Pulmonary artery endothelial cell (primary cell): ENCODE results near the gene ZNF222. TPM values are rescaled to one million over a fixed set of nuclear protein-coding genes. Genes with fewer than 3 reads are reported as not detected.
A peak's percentile ranks its signal among the peaks of the same experiment; 100 is the strongest.

Experiments
- DNase-seq: peaks from one replicate; pipeline ENCODE4 v3.0.0-alpha.2; 2011; ENCODE audit warnings: low read depth, low spot score
- total RNA-seq: library from RNA; depleted of rRNA; stranded (reverse); fragments of >200 nt; gene quantifications from 2 replicates; pipeline ENCODE4 v1.2.3, GENCODE V29; 2014

Gene ZNF222
- 4.7 and 6.7 TPM in 2 replicates for total RNA-seq

- peak; percentile 58 for DNase-seq
These were observed at the start of gene ZNF222 for GRCh38 chr19:44025217-44025936. ZNF222 (plus strand) TSS chr19:44025379; CDS start chr19:44025437, 58 bp downstream.

GRCh38 chr19:43976732-43977131 is 48.4 kb upstream of the ZNF222 start:
- DNase-seq, result no peak

- no peak for DNase-seq
These were observed 41.7 kb upstream of the ZNF222 start for GRCh38 chr19:43983544-43983911.

GRCh38 chr19:43983912-43984686 is 41.1 kb upstream of the ZNF222 start, which contains the start of gene ZNF155:
ZNF155 (plus strand) TSS chr19:43984188; CDS start chr19:43988544, 4,356 bp downstream.
- DNase-seq, result peak; percentile 87

GRCh38 chr19:43984687-43985000 is 40.5 kb upstream of the ZNF222 start:
- no peak for DNase-seq

GRCh38 chr19:43997631-43998290 is 27.4 kb upstream of the ZNF222 start:
- no peak for DNase-seq

- DNase-seq, result no peak
These were observed 23.0 kb upstream of the ZNF222 start for GRCh38 chr19:44002212-44002565.

GRCh38 chr19:44002566-44003460 is 22.4 kb upstream of the ZNF222 start, which contains the start of gene ZNF230:
ZNF230 (plus strand) TSS chr19:44002957; CDS start chr19:44007079, 4,122 bp downstream.
- DNase-seq, result peak; percentile 87

GRCh38 chr19:44003461-44004009 is 21.6 kb upstream of the ZNF222 start:
- no peak for DNase-seq

- no peak for DNase-seq
These were observed 19.2 kb upstream of the ZNF222 start for GRCh38 chr19:44005973-44006372.

GRCh38 chr19:44007473-44007872 is 17.7 kb upstream of the ZNF222 start:
- DNase-seq, result no peak

GRCh38 chr19:44010468-44010867 is 14.7 kb upstream of the ZNF222 start:
- no peak for DNase-seq

- no peak for DNase-seq
These were observed 5.7 kb upstream of the ZNF222 start for GRCh38 chr19:44019498-44019897.

GRCh38 chr19:44021221-44021620 is 4.0 kb upstream of the ZNF222 start:
- DNase-seq, result no peak

GRCh38 chr19:44024900-44025216 is 321 bp upstream of the ZNF222 start:
- DNase-seq, result no peak

- no peak for DNase-seq
These were observed 1.4 kb downstream of the ZNF222 start for GRCh38 chr19:44026622-44027021.

GRCh38 chr19:44032001-44032610 is 6.9 kb downstream of the ZNF222 start:
- no peak for DNase-seq

GRCh38 chr19:44042147-44042546 is 17.0 kb downstream of the ZNF222 start:
- DNase-seq, result no peak

GRCh38 chr19:44050740-44051649 is 25.8 kb downstream of the ZNF222 start:
- no peak for DNase-seq
